ENCODE results near the gene RAD51B. TPM values are rescaled to one million over a fixed set of nuclear protein-coding genes. Genes with fewer than 3 reads are reported as not detected.
A peak's percentile ranks its signal among the peaks of the same experiment; 100 is the strongest.

Gene RAD51B
- total and polyA plus RNA-seq, 7 donors: 2.4 to 24.4 (median 7.1) TPM

- no peak overlapping the region for H3K4me3 ChIP-seq
- no peak overlapping the region for H3K27ac ChIP-seq
- WGBS, 2 donors: 97 to 98% methylated on average over 1 of the region's 1 CpG
- no peaks in the 10 kb centered on the region for H3K36me3 ChIP-seq
- H3K27me3 ChIP-seq: no peaks in the 10 kb centered on the region
- intact Hi-C loops (cut with DNase I): no loop called here
- H3K4me1 ChIP-seq: peaks cover 0 to 24% (median 6%) of the 10 kb centered on the region in 4 donors
- no peaks in the 10 kb centered on the region for H3K9me3 ChIP-seq
- no peak for DNase-seq
- no peak for TF ChIP-seq CTCF (IDR thresholded peaks at IDR 0.05)
- no peak for TF ChIP-seq POLR2AphosphoS5 (IDR thresholded peaks at IDR 0.05)
- TF ChIP-seq POLR2A (IDR thresholded peaks at IDR 0.05): no peak
- no peak for TF ChIP-seq EP300 (IDR thresholded peaks at IDR 0.05)
These were observed 516.6 kb downstream of the RAD51B start for GRCh38 chr14:68336165-68336564.

GRCh38 chr14:68337279-68337678 lies 517.7 kb downstream of the RAD51B start:
- no peak for DNase-seq
- intact Hi-C loops (cut with DNase I): no loop called here
- Histone ChIP-seq H3K4me3 (no peak overlapping the region), H3K9me3 (no peaks in the 10 kb centered on the region), H3K27me3 (no peaks in the 10 kb centered on the region), H3K27ac (no peak overlapping the region), H3K4me1 (peaks cover 0 to 33% (median 9%) of the 10 kb centered on the region in 4 donors), H3K36me3 (no peaks in the 10 kb centered on the region)
- TF ChIP-seq POLR2A (IDR thresholded peaks at IDR 0.05) (no peak), POLR2AphosphoS5 (IDR thresholded peaks at IDR 0.05) (no peak), CTCF (IDR thresholded peaks at IDR 0.05) (no peak), EP300 (IDR thresholded peaks at IDR 0.05) (no peak)

- H3K4me3 ChIP-seq: no peak overlapping the region
- DNase-seq: no peak
- no peaks in the 10 kb centered on the region for H3K36me3 ChIP-seq
- intact Hi-C loops (cut with DNase I): no loop called here
- no peaks in the 10 kb centered on the region for H3K27me3 ChIP-seq
- no peaks in the 10 kb centered on the region for H3K9me3 ChIP-seq
- TF ChIP-seq POLR2A (IDR thresholded peaks at IDR 0.05) (no peak), CTCF (IDR thresholded peaks at IDR 0.05) (no peak), EP300 (IDR thresholded peaks at IDR 0.05) (no peak), POLR2AphosphoS5 (IDR thresholded peaks at IDR 0.05) (no peak)
- peaks cover 0 to 29% (median 5%) of the 10 kb centered on the region in 4 donors for H3K4me1 ChIP-seq
- 96 to 100% methylated on average over 1 of the region's 1 CpG for WGBS, 2 donors
- H3K27ac ChIP-seq: no peak overlapping the region
These were observed 520.7 kb downstream of the RAD51B start for GRCh38 chr14:68340262-68340661.

GRCh38 chr14:68341411-68342212 lies 522.0 kb downstream of the RAD51B start:
- TF ChIP-seq EP300 (IDR thresholded peaks at IDR 0.05) (no peak), POLR2A (IDR thresholded peaks at IDR 0.05) (no peak), POLR2AphosphoS5 (IDR thresholded peaks at IDR 0.05) (peak in 1 of 4 donors; percentile 46), CTCF (IDR thresholded peaks at IDR 0.05) (no peak)
- 78 to 92% methylated on average over 4 of the region's 4 CpGs for WGBS, 2 donors
- intact Hi-C loops (cut with DNase I): no loop called here

More at GRCh38 chr14:68341411-68342212, 522.0 kb downstream of the RAD51B start:
- Histone ChIP-seq H3K9me3 (no peaks in the 10 kb centered on the region), H3K4me3 (no peak overlapping the region), H3K36me3 (no peaks in the 10 kb centered on the region), H3K27ac (peak overlapping the region in 1 of 4 donors; percentile 59), H3K27me3 (no peaks in the 10 kb centered on the region), H3K4me1 (peaks cover 0 to 38% (median 10%) of the 10 kb centered on the region in 4 donors)
- no peak for DNase-seq
